ENCODE measurements around the gene OGFOD1. TPM values are rescaled to one million over a fixed set of nuclear protein-coding genes. Genes with fewer than 3 reads are reported as not detected.
A peak's percentile ranks its signal among the peaks of the same experiment; 100 is the strongest.

Gene OGFOD1
- total and polyA plus RNA-seq, 9 of the 15 experiments (the other 6 are each of a cell fraction or from before 2014, with no cell fraction given), result 60.4 to 134 (median 85.8) TPM

- TF ChIP-seq XRCC4 (IDR thresholded peaks at IDR 0.05; ENCODE audit: extremely low read depth, insufficient read depth, insufficient read length) (no peak), CUX1 (CRISPR knock-in tag; IDR thresholded peaks at IDR 0.05) (peak; percentile 73; the same call in 1 of the 2 replicates), MAFF (IDR thresholded peaks at IDR 0.05; ENCODE audit: low read length) (peak; percentile 21; the same call in 1 of the 2 replicates), COPS2 (conservative IDR thresholded peaks at IDR 0.05) (no peak), HNRNPH1 (optimal IDR thresholded peaks at IDR 0.05; ENCODE audit: low read depth, low read length) (no peak), RFX5 (IDR thresholded peaks at IDR 0.05; ENCODE audit: low read depth, low read length) (no peak), RAD21 (CRISPR knock-in tag; conservative IDR thresholded peaks at IDR 0.05 in 1 of 2, IDR thresholded peaks at IDR 0.05 in 1 of 2) (no peak; a peak in 1 of 4 replicates), NR2C1 (IDR thresholded peaks at IDR 0.05) (no peak), NR2C1 (tag; IDR thresholded peaks at IDR 0.05) (0 out of 2 replicates have a peak, but pooled peaks have one; percentile 37), PCBP2 (IDR thresholded peaks at IDR 0.05; ENCODE audit: low read depth, low read length, poor library complexity, severe bottlenecking) (no peak), ZNF57 (CRISPR knock-in tag; IDR thresholded peaks at IDR 0.05) (no peak), ID3 (CRISPR knock-in tag; IDR thresholded peaks at IDR 0.05) (no peak), ID3 (tag; IDR thresholded peaks at IDR 0.05) (no peak), ZNF507 (tag; conservative IDR thresholded peaks at IDR 0.05) (no peak), NR2F6 (CRISPR knock-in tag; IDR thresholded peaks at IDR 0.05) (no peak), ZNF75A (CRISPR knock-in tag; IDR thresholded peaks at IDR 0.05) (no peak), ZZZ3 (IDR thresholded peaks at IDR 0.05) (no peak), YY1 (IDR thresholded peaks at IDR 0.05; ENCODE audit: borderline replicate concordance in 1 of 3, control insufficient read depth in 1 of 3, extremely low read depth in 1 of 3, insufficient read depth in 3 of 3, insufficient read length in 1 of 3, insufficient replicate concordance in 2 of 3, low read depth in 1 of 3, low read length in 2 of 3) (no peak), ZNF584 (CRISPR knock-in tag; IDR thresholded peaks at IDR 0.05; ENCODE audit: low read depth) (0 out of 2 replicates have a peak, but pooled peaks have one; percentile 24), POLR2A (conservative IDR thresholded peaks at IDR 0.05) (no peak)
- TF ChIP-seq, protein P1, sequence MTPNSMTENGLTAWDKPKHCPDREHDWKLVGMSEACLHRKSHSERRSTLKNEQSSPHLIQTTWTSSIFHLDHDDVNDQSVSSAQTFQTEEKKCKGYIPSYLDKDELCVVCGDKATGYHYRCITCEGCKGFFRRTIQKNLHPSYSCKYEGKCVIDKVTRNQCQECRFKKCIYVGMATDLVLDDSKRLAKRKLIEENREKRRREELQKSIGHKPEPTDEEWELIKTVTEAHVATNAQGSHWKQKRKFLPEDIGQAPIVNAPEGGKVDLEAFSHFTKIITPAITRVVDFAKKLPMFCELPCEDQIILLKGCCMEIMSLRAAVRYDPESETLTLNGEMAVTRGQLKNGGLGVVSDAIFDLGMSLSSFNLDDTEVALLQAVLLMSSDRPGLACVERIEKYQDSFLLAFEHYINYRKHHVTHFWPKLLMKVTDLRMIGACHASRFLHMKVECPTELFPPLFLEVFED (CRISPR knock-in tag; conservative IDR thresholded peaks at IDR 0.05), result no peak
Observed at GRCh38 chr16:56462064-56462796, 10.9 kb downstream of the OGFOD1 start (continued).
